GM19467 (cell line): ENCODE measurements around the gene MS4A8.

Source experiments
- ATAC-seq: cut with Tn5 transposase; IDR thresholded peaks from one replicate; pipeline ENCODE4 v1.9.1; 2021; ENCODE audit warnings: mild to moderate bottlenecking, moderate library complexity; ENCODE audit not compliant: unreplicated experiment

The MS4A8 gene

GRCh38 chr11:60762851-60763691 lies 63.7 kb downstream of the MS4A8 start:
- ATAC-seq: peak; percentile 73

GRCh38 chr11:60763692-60764369 lies 64.4 kb downstream of the MS4A8 start:
- ATAC-seq: no peak

GRCh38 chr11:60764879-60765278 lies 65.5 kb downstream of the MS4A8 start:
- no peak for ATAC-seq

GRCh38 chr11:60765355-60765754 lies 65.9 kb downstream of the MS4A8 start:
- ATAC-seq: no peak
